Lower leg skin (tissue), 3 donors: ENCODE measurements around the gene FAM240B.

Experiments
- CTCF ChIP-seq, 3 donors: fragments of 450-650 bp; IDR thresholded peaks; one replicate each; pipeline ENCODE4 v1.5.1; 2016; ENCODE audit warnings: antibody characterized with exemption in 3 of 3, mild to moderate bottlenecking in 3 of 3, moderate library complexity in 2 of 3
- POLR2A ChIP-seq, 2 donors: fragments of 450-650 bp; IDR thresholded peaks; one replicate each; pipeline ENCODE4 v1.6.1; 2016 to 2017; ENCODE audit warnings: antibody characterized with exemption in 2 of 2, mild to moderate bottlenecking in 1 of 2, moderate library complexity in 1 of 2

- no peak for TF ChIP-seq CTCF (IDR thresholded peaks at IDR 0.05)
- no peak for TF ChIP-seq POLR2A (IDR thresholded peaks at IDR 0.05)
Measured at GRCh38 chr9:38699337-38699736, 20.6 kb downstream of the FAM240B start.
